Activated T-helper 17 cell treated with anti-CD3 and anti-CD28 coated beads, Interleukin-2, amount 50 U/mL, for 72 hours (primary cell): ENCODE measurements around the gene TPSD1. TPM values are rescaled to one million over a fixed set of nuclear protein-coding genes. Genes with fewer than 3 reads are reported as not detected.
"Not testable (repeated sequence)": the region's sequence is repeated elsewhere in the genome, so short reads cannot be mapped to it uniquely, and the experiment has no call there.

Experiments
- ATAC-seq: fragments of 150-1000 bp; cut with Tn5 transposase; replicated peaks from 2 replicates; pipeline ENCODE4 v1.10.0; 2021; ENCODE audit warnings: mild to moderate bottlenecking, moderate library complexity
- H3K27ac Mint-ChIP-seq: one replicate; pipeline ENCODE4 v1.8.0; 2022; ENCODE audit warnings: mixed read lengths
- H3K27me3 Mint-ChIP-seq: one replicate; pipeline ENCODE4 v1.8.0; 2022; ENCODE audit warnings: mixed read lengths
- H3K36me3 Mint-ChIP-seq: one replicate; pipeline ENCODE4 v1.8.0; 2022; ENCODE audit warnings: low read depth, mild to moderate bottlenecking, mixed read lengths
- H3K4me1 Mint-ChIP-seq: one replicate; pipeline ENCODE4 v1.8.0; 2022; ENCODE audit warnings: mixed read lengths
- H3K4me3 Mint-ChIP-seq: one replicate; pipeline ENCODE4 v1.8.0; 2022; ENCODE audit warnings: mild to moderate bottlenecking, mixed read lengths
- H3K9me3 Mint-ChIP-seq: one replicate; pipeline ENCODE4 v1.8.0; 2022; ENCODE audit warnings: mixed read lengths
- total RNA-seq, 2 donors: library from RNA; stranded (reverse); gene quantifications; one replicate each; pipeline ENCODE4 v1.2.3, GENCODE V29; 2022

TPSD1 gene
- total RNA-seq, 2 donors from 2014 or later = not detected

GRCh38 chr16:1225728-1226311, 30.0 kb upstream of the TPSD1 start:
- H3K4me1 Mint-ChIP-seq, ATAC-seq, H3K9me3 Mint-ChIP-seq, H3K27me3 Mint-ChIP-seq, H3K4me3 Mint-ChIP-seq, H3K36me3 Mint-ChIP-seq, H3K27ac Mint-ChIP-seq: not testable (repeated sequence)

DNA sequence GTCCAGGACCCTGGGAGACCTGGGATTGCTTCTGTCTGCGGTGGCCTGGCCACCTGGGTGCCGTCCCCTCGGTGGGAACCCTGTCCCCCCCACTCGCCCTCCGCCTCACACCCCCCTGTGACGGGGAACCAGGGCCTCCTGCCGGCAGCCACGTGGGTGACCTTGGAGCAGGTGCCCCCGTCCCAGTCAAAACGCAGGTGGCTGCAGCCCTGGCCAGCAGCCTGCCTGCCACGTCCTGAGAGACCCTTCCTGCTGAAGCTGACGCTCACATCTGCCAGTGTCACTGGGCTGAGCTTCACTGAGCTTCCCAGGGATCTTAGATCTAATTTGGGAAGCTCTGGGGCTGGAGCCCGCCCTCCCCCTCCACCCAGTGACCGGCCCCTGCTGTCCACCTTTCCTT, 29.2 kb upstream of the TPSD1 start:
- H3K27ac Mint-ChIP-seq, H3K36me3 Mint-ChIP-seq, ATAC-seq, H3K4me1 Mint-ChIP-seq, H3K9me3 Mint-ChIP-seq, H3K27me3 Mint-ChIP-seq, H3K4me3 Mint-ChIP-seq: not testable (repeated sequence)

GRCh38 chr16:1228227-1228626, 27.6 kb upstream of the TPSD1 start:
- H3K27me3 Mint-ChIP-seq, H3K4me1 Mint-ChIP-seq, H3K27ac Mint-ChIP-seq, H3K9me3 Mint-ChIP-seq, H3K4me3 Mint-ChIP-seq, ATAC-seq, H3K36me3 Mint-ChIP-seq: not testable (repeated sequence)

DNA sequence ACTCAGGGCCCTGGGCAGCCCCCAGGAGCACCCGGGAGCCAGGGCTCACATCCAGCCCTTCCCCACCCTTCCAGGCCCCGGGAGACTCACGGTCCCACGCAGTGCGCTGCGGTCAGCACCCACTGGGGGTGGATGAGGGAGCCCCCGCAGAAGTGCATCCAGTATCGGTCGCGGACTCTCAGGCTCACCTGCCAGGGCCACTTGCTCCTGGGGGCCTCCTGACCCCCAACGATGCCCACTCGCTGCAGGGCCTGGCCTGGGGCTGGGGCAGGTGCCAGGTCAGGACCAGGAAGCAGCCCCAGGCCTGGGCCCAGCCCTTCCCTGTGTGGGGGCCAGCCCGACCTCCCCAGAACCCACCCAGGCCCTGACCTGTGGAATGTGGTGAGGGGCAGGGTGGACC, 26.4 kb upstream of the TPSD1 start:
- ATAC-seq, H3K4me1 Mint-ChIP-seq, H3K4me3 Mint-ChIP-seq, H3K27ac Mint-ChIP-seq, H3K9me3 Mint-ChIP-seq, H3K27me3 Mint-ChIP-seq, H3K36me3 Mint-ChIP-seq: not testable (repeated sequence)

DNA sequence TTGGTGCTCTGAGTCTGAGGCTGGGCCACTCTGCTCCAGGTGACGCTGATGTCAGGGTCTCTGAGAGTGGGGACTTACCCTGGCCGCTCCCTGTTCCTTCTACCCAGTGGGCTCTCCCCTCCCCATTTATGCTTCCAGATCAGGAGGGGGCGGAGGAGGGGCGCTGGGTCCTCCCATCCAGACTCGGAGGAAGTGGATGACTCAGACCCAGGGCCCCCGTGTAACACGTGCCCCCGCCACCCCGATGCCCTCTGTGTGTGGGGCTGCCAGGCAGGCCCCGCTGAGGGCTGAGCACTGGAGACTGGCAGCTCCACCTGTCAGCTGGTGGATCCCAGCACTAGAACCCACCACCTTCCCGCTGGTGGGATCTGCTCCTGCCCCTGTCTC, 25.8 kb upstream of the TPSD1 start, which contains the start of gene TPSB2:
Gene TPSB2 (minus strand): TSS at position 101 of the 387 bp plus-strand sequence. CDS start 233 bp downstream, outside the sequence.
- H3K4me1 Mint-ChIP-seq, H3K4me3 Mint-ChIP-seq, H3K9me3 Mint-ChIP-seq, ATAC-seq, H3K27ac Mint-ChIP-seq, H3K36me3 Mint-ChIP-seq, H3K27me3 Mint-ChIP-seq: not testable (repeated sequence)

- H3K4me1 Mint-ChIP-seq, H3K27ac Mint-ChIP-seq, ATAC-seq, H3K36me3 Mint-ChIP-seq, H3K9me3 Mint-ChIP-seq, H3K27me3 Mint-ChIP-seq, H3K4me3 Mint-ChIP-seq: not testable (repeated sequence)
Measured at GRCh38 chr16:1230471-1231212, 25.2 kb upstream of the TPSD1 start.

DNA sequence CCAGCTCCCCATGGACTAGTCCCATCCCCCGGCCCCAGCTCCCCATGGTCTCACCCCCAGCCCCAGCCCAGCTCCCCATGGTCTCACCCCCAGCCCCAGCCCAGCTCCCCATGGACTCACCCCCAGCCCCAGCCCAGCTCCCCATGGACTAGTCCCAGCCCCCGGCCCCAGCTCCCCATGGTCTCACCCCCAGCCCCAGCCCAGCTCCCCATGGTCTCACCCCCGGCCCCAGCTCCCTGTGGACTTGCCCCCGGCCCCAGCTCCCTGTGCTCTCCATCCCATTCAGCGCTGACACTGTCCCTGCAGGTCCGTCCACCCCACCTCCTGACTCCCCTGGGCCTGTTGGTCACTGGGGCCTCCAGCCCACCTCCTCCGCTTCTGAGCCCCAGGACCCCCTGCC, 24.6 kb upstream of the TPSD1 start:
- H3K9me3 Mint-ChIP-seq, H3K27me3 Mint-ChIP-seq, ATAC-seq, H3K36me3 Mint-ChIP-seq, H3K27ac Mint-ChIP-seq, H3K4me1 Mint-ChIP-seq, H3K4me3 Mint-ChIP-seq: not testable (repeated sequence)

- H3K4me1 Mint-ChIP-seq, H3K4me3 Mint-ChIP-seq, H3K36me3 Mint-ChIP-seq, H3K27ac Mint-ChIP-seq, H3K27me3 Mint-ChIP-seq, H3K9me3 Mint-ChIP-seq: not testable (repeated sequence)
- peak; percentile 62 for ATAC-seq
Measured at GRCh38 chr16:1232049-1232748, 23.7 kb upstream of the TPSD1 start.

- H3K27ac Mint-ChIP-seq, H3K9me3 Mint-ChIP-seq, H3K36me3 Mint-ChIP-seq, H3K4me3 Mint-ChIP-seq, H3K27me3 Mint-ChIP-seq, H3K4me1 Mint-ChIP-seq: not testable (repeated sequence)
- peak; percentile 58 for ATAC-seq
Measured at GRCh38 chr16:1236659-1237058, 19.2 kb upstream of the TPSD1 start.

- Mint-ChIP-seq H3K36me3 (no peaks in the 10 kb centered on the region), H3K27ac (no peak overlapping the region), H3K4me3 (no peak overlapping the region), H3K4me1 (no peaks in the 10 kb centered on the region), H3K9me3 (no peaks in the 10 kb centered on the region), H3K27me3 (no peaks in the 10 kb centered on the region)
- ATAC-seq = no peak
Measured at GRCh38 chr16:1237990-1238389, 17.9 kb upstream of the TPSD1 start.

DNA sequence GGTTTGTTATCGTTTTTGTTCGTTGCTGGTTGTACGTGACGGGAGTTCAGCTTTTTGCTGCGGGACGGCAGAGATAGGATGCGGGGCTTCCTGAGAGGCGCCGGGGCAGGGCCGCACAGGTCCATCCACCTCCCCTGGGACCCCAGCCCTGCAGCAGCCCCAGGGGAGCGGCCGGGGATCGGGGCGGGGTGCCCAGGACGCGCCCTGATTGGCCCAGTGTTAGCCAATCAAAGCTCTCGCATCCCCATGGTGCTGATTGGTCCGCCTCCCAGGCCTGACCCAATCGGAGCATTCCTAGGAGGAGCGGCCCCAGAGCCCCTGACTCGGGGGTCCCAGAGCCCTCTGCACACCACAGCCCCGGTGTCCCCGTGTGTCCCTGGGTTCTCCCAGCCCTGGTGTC, 17.0 kb upstream of the TPSD1 start:
- H3K36me3 Mint-ChIP-seq, H3K4me3 Mint-ChIP-seq, H3K27me3 Mint-ChIP-seq, H3K27ac Mint-ChIP-seq, H3K9me3 Mint-ChIP-seq, H3K4me1 Mint-ChIP-seq: not testable (repeated sequence)
- peak; percentile 43 for ATAC-seq

- H3K27ac Mint-ChIP-seq, H3K27me3 Mint-ChIP-seq, H3K4me3 Mint-ChIP-seq, ATAC-seq, H3K9me3 Mint-ChIP-seq, H3K36me3 Mint-ChIP-seq, H3K4me1 Mint-ChIP-seq: not testable (repeated sequence)
Measured at GRCh38 chr16:1239575-1239974, 16.3 kb upstream of the TPSD1 start.

DNA sequence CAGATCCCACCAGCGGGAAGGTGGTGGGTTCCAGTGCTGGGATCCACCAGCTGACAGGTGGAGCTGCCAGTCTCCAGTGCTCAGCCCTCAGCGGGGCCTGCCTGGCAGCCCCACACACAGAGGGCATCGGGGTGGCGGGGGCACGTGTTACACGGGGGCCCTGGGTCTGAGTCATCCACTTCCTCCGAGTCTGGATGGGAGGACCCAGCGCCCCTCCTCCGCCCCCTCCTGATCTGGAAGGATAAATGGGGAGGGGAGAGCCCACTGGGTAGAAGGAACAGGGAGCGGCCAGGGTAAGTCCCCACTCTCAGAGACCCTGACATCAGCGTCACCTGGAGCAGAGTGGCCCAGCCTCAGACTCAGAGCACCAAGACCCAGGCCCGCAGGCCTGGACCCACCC, 15.4 kb upstream of the TPSD1 start, which contains the start of gene TPSAB1:
Gene TPSAB1 (plus strand): TSS at position 270 of the 400 bp plus-strand sequence. CDS start 234 bp downstream, outside the sequence.
- H3K4me3 Mint-ChIP-seq, H3K4me1 Mint-ChIP-seq, H3K9me3 Mint-ChIP-seq, ATAC-seq, H3K27me3 Mint-ChIP-seq, H3K36me3 Mint-ChIP-seq, H3K27ac Mint-ChIP-seq: not testable (repeated sequence)

- H3K4me1 Mint-ChIP-seq, H3K27ac Mint-ChIP-seq, ATAC-seq, H3K9me3 Mint-ChIP-seq, H3K36me3 Mint-ChIP-seq, H3K4me3 Mint-ChIP-seq, H3K27me3 Mint-ChIP-seq: not testable (repeated sequence)
Measured at GRCh38 chr16:1241081-1241480, 14.8 kb upstream of the TPSD1 start.

- H3K9me3 Mint-ChIP-seq, H3K4me1 Mint-ChIP-seq, H3K27ac Mint-ChIP-seq, H3K27me3 Mint-ChIP-seq, H3K36me3 Mint-ChIP-seq, ATAC-seq, H3K4me3 Mint-ChIP-seq: not testable (repeated sequence)
Measured at GRCh38 chr16:1243363-1243762, 12.5 kb upstream of the TPSD1 start.
